Germinal center (tissue), 1 donor: ENCODE results near the gene ARHGAP23.
A peak's percentile ranks its signal among the peaks of the same experiment; 100 is the strongest.

Experiments
- DNase-seq: peaks from one replicate; pipeline ENCODE4 v3.0.0; 2012; ENCODE audit warnings: mixed read lengths, low spot score

The ARHGAP23 gene

GRCh38 chr17:38443356-38444031, 15.2 kb downstream of the ARHGAP23 start:
- DNase-seq = no peak

GRCh38 chr17:38444151-38444550, 15.9 kb downstream of the ARHGAP23 start:
- peak; percentile 74 for DNase-seq

- no peak for DNase-seq
Observed at GRCh38 chr17:38447502-38448085, 19.3 kb downstream of the ARHGAP23 start.

- no peak for DNase-seq
Observed at GRCh38 chr17:38448208-38448771, 20.0 kb downstream of the ARHGAP23 start.

- DNase-seq = no peak
Observed at GRCh38 chr17:38449364-38449763, 21.1 kb downstream of the ARHGAP23 start.

- DNase-seq = no peak
Observed at GRCh38 chr17:38450557-38451029, 22.3 kb downstream of the ARHGAP23 start.

- no peak for DNase-seq
Observed at GRCh38 chr17:38451030-38451839, 23.0 kb downstream of the ARHGAP23 start.

GRCh38 chr17:38451840-38452529, 23.7 kb downstream of the ARHGAP23 start:
- DNase-seq = no peak

GRCh38 chr17:38452719-38453118, 24.5 kb downstream of the ARHGAP23 start:
- no peak for DNase-seq

- no peak for DNase-seq
Observed at GRCh38 chr17:38453951-38454421, 25.7 kb downstream of the ARHGAP23 start.

GRCh38 chr17:38454532-38454931, 26.3 kb downstream of the ARHGAP23 start:
- DNase-seq = no peak

GRCh38 chr17:38455288-38455915, 27.1 kb downstream of the ARHGAP23 start:
- DNase-seq = no peak

GRCh38 chr17:38456031-38456815, 28.0 kb downstream of the ARHGAP23 start:
- no peak for DNase-seq

GRCh38 chr17:38457577-38458371, 29.5 kb downstream of the ARHGAP23 start:
- no peak for DNase-seq

GRCh38 chr17:38458521-38458920, 30.3 kb downstream of the ARHGAP23 start:
- no peak for DNase-seq

GRCh38 chr17:38459567-38459966, 31.3 kb downstream of the ARHGAP23 start:
- DNase-seq = no peak

- no peak for DNase-seq
Observed at GRCh38 chr17:38460082-38460715, 31.9 kb downstream of the ARHGAP23 start.

- no peak for DNase-seq
Observed at GRCh38 chr17:38460716-38461630, 32.7 kb downstream of the ARHGAP23 start.
